HCT116 (cell line): ENCODE data around the gene TMA7. TPM values are rescaled to one million over a fixed set of nuclear protein-coding genes. Genes with fewer than 3 reads are reported as not detected.

Source experiments
- ATAC-seq: fragments of 200-7000 bp; cut with Tn5 transposase; 2 replicates; pipeline ENCODE4 v1.9.1; 2020; ENCODE audit warnings: mild to moderate bottlenecking, moderate library complexity
- BruUV-seq: library from RNA; stranded (reverse); fragments of 400-500 nt; replicated peaks from 2 replicates; lab custom pipeline; 2021; lab: Mats Ljungman, UMichigan
- CTCF ChIA-PET: fragments of 300-600 bp; sonication (Branson Sonifier 250); formaldehyde crosslinking; loops from one replicate; lab custom pipeline; 2021; ENCODE audit warnings: antibody characterized with exemption; lab: Charles Lee
- POLR2A ChIA-PET: fragments of 300-600, 350-600 bp; sonication (Branson Sonifier 250); formaldehyde crosslinking; loops from one replicate; lab custom pipeline; 2021; ENCODE audit warnings: antibody characterized with exemption; lab: Charles Lee
- RAD21 ChIA-PET, 2 experiments: fragments of 300-600 bp; sonication (Branson Sonifier 250); formaldehyde crosslinking; loops; one replicate each; lab custom pipeline; 2023; ENCODE audit warnings: low total read pairs in 2 of 2; ENCODE audit not compliant: uncharacterized antibody in 2 of 2, unreplicated experiment in 2 of 2, low non-redundant PET in 1 of 2; lab: Charles Lee
- DNase-seq: peaks from one replicate; pipeline ENCODE4 v3.0.0-alpha.2; 2010; ENCODE audit warnings: low read depth, low spot score
- H2AFZ ChIP-seq: fragments of 200-600 bp; shearing (Covaris generic), sonication (generic); 2 replicates; pipeline ENCODE4 v1.6.1; 2017; ENCODE audit warnings: low read depth, mixed run types, mixed read lengths, antibody characterized with exemption, low read length; ENCODE audit not compliant: poor library complexity, severe bottlenecking
- H3K27ac ChIP-seq: 2 replicates; pipeline ENCODE4 v1.5.1; 2012; ENCODE audit warnings: low read depth, low read length
- H3K27me3 ChIP-seq: fragments of 200-600 bp; sonication (generic); 2 replicates; pipeline ENCODE4 v1.6.1; 2016; ENCODE audit warnings: mixed run types, low read length, mixed read lengths; ENCODE audit not compliant: insufficient read depth
- H3K36me3 ChIP-seq, 2 experiments: fragments of 200-500 bp in 1 of 2; fragments of 200-600 bp in 1 of 2; sonication (Bioruptor generic) in 1 of 2; sonication (generic) in 1 of 2; 2 replicates each; pipeline versions ENCODE4 v1.5.1 to v1.6.1; 2014 to 2016; ENCODE audit warnings: low read length in 2 of 2, inconsistent platforms in 1 of 2, mixed read lengths in 1 of 2, mixed run types in 1 of 2; ENCODE audit not compliant: insufficient read depth in 2 of 2, control insufficient read depth in 1 of 2
- H3K4me1 ChIP-seq, 2 experiments: fragments of 200-600 bp in 1 of 2; sonication (generic) in 1 of 2; 2 replicates each; pipeline versions ENCODE4 v1.5.1 to v1.6.1; 2012 to 2017; ENCODE audit warnings: low read length in 2 of 2, inconsistent platforms in 1 of 2, mild to moderate bottlenecking in 1 of 2, mixed read lengths in 1 of 2, mixed run types in 1 of 2, moderate library complexity in 1 of 2; ENCODE audit not compliant: insufficient read depth in 2 of 2, control insufficient read depth in 1 of 2
- H3K4me2 ChIP-seq: fragments of 200-600 bp; sonication (generic); 2 replicates; pipeline ENCODE4 v1.6.1; 2017; ENCODE audit warnings: mixed run types, low read length, mixed read lengths
- H3K4me3 ChIP-seq, 2 experiments: fragments of 200-600 bp in 1 of 2; sonication (generic) in 1 of 2; replicated peaks in 1 of 2; 2 replicates each; pipeline ENCODE4 v1.5.1; 2011 to 2016; ENCODE audit warnings: low read length in 2 of 2, control low read depth in 1 of 2, low read depth in 1 of 2, mild to moderate bottlenecking in 1 of 2, mixed read lengths in 1 of 2, mixed run types in 1 of 2
- H3K79me2 ChIP-seq: fragments of 200-600 bp; sonication (generic); 2 replicates; pipeline ENCODE4 v1.6.1; 2017; ENCODE audit warnings: mild to moderate bottlenecking, mixed run types, low read length, moderate library complexity, mixed read lengths; ENCODE audit not compliant: insufficient read depth
- H3K9ac ChIP-seq: fragments of 200-600 bp; sonication (generic); 2 replicates; pipeline ENCODE4 v1.6.1; 2016; ENCODE audit warnings: low read length, mixed read lengths
- H3K9me2 ChIP-seq: fragments of 200-600 bp; sonication (generic), shearing (Covaris generic); 2 replicates; pipeline ENCODE4 v1.6.1; 2017; ENCODE audit warnings: mixed run types, mild to moderate bottlenecking, moderate library complexity; ENCODE audit not compliant: insufficient read depth
- H3K9me3 ChIP-seq, 2 experiments: fragments of 200-500 bp in 1 of 2; fragments of 200-600 bp in 1 of 2; sonication (Bioruptor generic) in 1 of 2; sonication (generic) in 1 of 2; 2 replicates each; pipeline ENCODE4 v1.6.1; 2014 to 2017; ENCODE audit warnings: low read length in 2 of 2, mixed read lengths in 2 of 2, inconsistent platforms in 1 of 2, low read depth in 1 of 2, mild to moderate bottlenecking in 1 of 2, mixed run types in 1 of 2, moderate library complexity in 1 of 2; ENCODE audit not compliant: control insufficient read depth in 1 of 2, insufficient read depth in 1 of 2
- H4K20me1 ChIP-seq: fragments of 200-600 bp; sonication (generic), shearing (Covaris generic); 2 replicates; pipeline ENCODE4 v1.6.1; 2017; ENCODE audit warnings: mixed run types, mild to moderate bottlenecking, moderate library complexity; ENCODE audit not compliant: insufficient read depth
- CBX3 ChIP-seq: IDR thresholded peaks from 2 replicates; pipeline ENCODE4 v1.6.1; 2012; ENCODE audit warnings: low read depth
- CEBPB ChIP-seq: IDR thresholded peaks from 2 replicates; pipeline ENCODE4 v1.6.1; 2012; ENCODE audit warnings: low read depth
- CTCF ChIP-seq, 3 experiments: fragments of 200-600 bp in 1 of 3; sonication (generic) in 1 of 3; IDR thresholded peaks in 2 of 3; conservative IDR thresholded peaks in 1 of 3; 2 replicates each; pipeline ENCODE4 v1.5.1; 2012 to 2017; ENCODE audit warnings: low read depth in 2 of 3, low read length in 2 of 3, antibody characterized with exemption in 1 of 3, borderline replicate concordance in 1 of 3, control low read depth in 1 of 3, mild to moderate bottlenecking in 1 of 3, mixed read lengths in 1 of 3, mixed run types in 1 of 3, moderate library complexity in 1 of 3; ENCODE audit not compliant: insufficient read depth in 1 of 3
- EGR1 ChIP-seq: IDR thresholded peaks from 2 replicates; pipeline ENCODE4 v1.6.1; 2012; ENCODE audit warnings: low read depth
- POLR2A ChIP-seq: IDR thresholded peaks from 2 replicates; pipeline ENCODE4 v1.7.0; 2011; ENCODE audit warnings: borderline replicate concordance; ENCODE audit not compliant: insufficient read depth, insufficient read length; ENCODE audit errors: extremely low read depth
- POLR2AphosphoS5 ChIP-seq: IDR thresholded peaks from 2 replicates; pipeline ENCODE4 v1.6.1; 2011; ENCODE audit warnings: mild to moderate bottlenecking, low read depth, low read length, moderate library complexity
- RAD21 ChIP-seq: IDR thresholded peaks from 2 replicates; pipeline ENCODE4 v1.6.1; 2012; ENCODE audit warnings: low read depth, mild to moderate bottlenecking
- SIN3A ChIP-seq: IDR thresholded peaks from 2 replicates; pipeline ENCODE4 v1.6.1; 2012; ENCODE audit warnings: low read depth
- SP1 ChIP-seq: IDR thresholded peaks from 2 replicates; pipeline ENCODE4 v1.6.1; 2012; ENCODE audit warnings: low read depth
- intact Hi-C: fragments of 100-400 bp; cut with micrococcal nuclease; formaldehyde crosslinking; loops from 2 replicates; pipeline ENCODE4 v1.10.0; 2022
- total RNA-seq: library from RNA; stranded (reverse); gene quantifications from one replicate; pipeline ENCODE4 v1.2.1, GENCODE V29; 2021; ENCODE audit not compliant: unreplicated experiment
- TF ChIP-seq, protein P1 (sequence below): IDR thresholded peaks from 2 replicates; pipeline ENCODE4 v1.6.1; 2012
- TF ChIP-seq, protein P2 (sequence below): IDR thresholded peaks from 2 replicates; pipeline ENCODE4 v1.6.1; 2011; ENCODE audit warnings: mild to moderate bottlenecking, low read length, moderate library complexity; ENCODE audit not compliant: insufficient replicate concordance; ENCODE audit errors: extremely low read depth
- TF ChIP-seq, protein P3 (sequence below): IDR thresholded peaks from 2 replicates; pipeline ENCODE4 v1.6.1; 2012

The TMA7 gene
- total RNA-seq, 1 experiment from 2014 or later, result 334 TPM

GRCh38 chr3:48436855-48437254 is 3.2 kb upstream of the TMA7 start:
- no peaks in the 10 kb centered on the region for H3K9me3 ChIP-seq
- POLR2A ChIA-PET, result interaction anchor here (0.9 to 1.7 kb wide), 4 partner anchors 10 to 242 kb away, joined by 3 to 13 read pairs (median 8); partner anchors contain the start of gene ATRIP
- RAD21 ChIA-PET, result interaction anchor here (1.1 to 3.3 kb wide), 2 partner anchors 36 to 112 kb away, joined by 3 to 59 read pairs; no protein-coding TSS in a partner anchor
- no TSS peak for BruUV-seq
- peaks cover 44 to 65% of the 10 kb centered on the region in 2 experiments for H3K4me1 ChIP-seq
- H2AFZ ChIP-seq, result no peak overlapping the region
- intact Hi-C loops, result loop anchor here (1.0 kb wide), 4 partner anchors 36 to 243 kb away; no protein-coding TSS in a partner anchor
- H3K9me2 ChIP-seq, result no peaks in the 10 kb centered on the region
- DNase-seq, result no peak
- CTCF ChIA-PET, result interaction anchor here (0.8 to 6.4 kb wide), 26 partner anchors 9 to 280 kb away, joined by 3 to 386 read pairs (median 8); partner anchors contain the start of genes ATRIP, CDC25A, IP6K2 and PFKFB4
- no peaks in the 10 kb centered on the region for H4K20me1 ChIP-seq
- H3K27me3 ChIP-seq, result no peaks in the 10 kb centered on the region
- H3K36me3 ChIP-seq, result peaks cover 3 to 22% of the 10 kb centered on the region in 2 experiments; a peak in 2 of 4 replicates
- TF ChIP-seq RAD21 (no peak), CEBPB (no peak), CBX3 (no peak), POLR2A (no peak), SIN3A (no peak), EGR1 (no peak), POLR2AphosphoS5 (no peak), CTCF (IDR thresholded peaks at IDR 0.05 in 2 of 3, conservative IDR thresholded peaks at IDR 0.05 in 1 of 3; ENCODE audit: borderline replicate concordance in 1 of 3, insufficient read depth in 1 of 3, low read depth in 2 of 3, low read length in 2 of 3) (no peak), SP1 (no peak)
- TF ChIP-seq, protein P1, sequence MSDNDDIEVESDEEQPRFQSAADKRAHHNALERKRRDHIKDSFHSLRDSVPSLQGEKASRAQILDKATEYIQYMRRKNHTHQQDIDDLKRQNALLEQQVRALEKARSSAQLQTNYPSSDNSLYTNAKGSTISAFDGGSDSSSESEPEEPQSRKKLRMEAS, result no peak
- TF ChIP-seq, protein P2, sequence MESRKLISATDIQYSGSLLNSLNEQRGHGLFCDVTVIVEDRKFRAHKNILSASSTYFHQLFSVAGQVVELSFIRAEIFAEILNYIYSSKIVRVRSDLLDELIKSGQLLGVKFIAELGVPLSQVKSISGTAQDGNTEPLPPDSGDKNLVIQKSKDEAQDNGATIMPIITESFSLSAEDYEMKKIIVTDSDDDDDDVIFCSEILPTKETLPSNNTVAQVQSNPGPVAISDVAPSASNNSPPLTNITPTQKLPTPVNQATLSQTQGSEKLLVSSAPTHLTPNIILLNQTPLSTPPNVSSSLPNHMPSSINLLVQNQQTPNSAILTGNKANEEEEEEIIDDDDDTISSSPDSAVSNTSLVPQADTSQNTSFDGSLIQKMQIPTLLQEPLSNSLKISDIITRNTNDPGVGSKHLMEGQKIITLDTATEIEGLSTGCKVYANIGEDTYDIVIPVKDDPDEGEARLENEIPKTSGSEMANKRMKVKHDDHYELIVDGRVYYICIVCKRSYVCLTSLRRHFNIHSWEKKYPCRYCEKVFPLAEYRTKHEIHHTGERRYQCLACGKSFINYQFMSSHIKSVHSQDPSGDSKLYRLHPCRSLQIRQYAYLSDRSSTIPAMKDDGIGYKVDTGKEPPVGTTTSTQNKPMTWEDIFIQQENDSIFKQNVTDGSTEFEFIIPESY, result no peak
- TF ChIP-seq, protein P3, sequence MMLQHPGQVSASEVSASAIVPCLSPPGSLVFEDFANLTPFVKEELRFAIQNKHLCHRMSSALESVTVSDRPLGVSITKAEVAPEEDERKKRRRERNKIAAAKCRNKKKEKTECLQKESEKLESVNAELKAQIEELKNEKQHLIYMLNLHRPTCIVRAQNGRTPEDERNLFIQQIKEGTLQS, result no peak
- TF ChIP-seq, all 23 proteins: peak for 0
- ATAC-seq, result no peak
- H3K4me2 ChIP-seq, result no peak overlapping the region
- H3K9ac ChIP-seq, result no peak overlapping the region
- peak overlapping the region; percentile 5; the same call in 1 of the 2 replicates for H3K27ac ChIP-seq
- H3K79me2 ChIP-seq, result peaks cover 45% of the 10 kb centered on the region
- H3K4me3 ChIP-seq, result no peak overlapping the region
